Measurements from ENCODE around the gene ABRAXAS1. TPM values are rescaled to one million over a fixed set of nuclear protein-coding genes. Genes with fewer than 3 reads are reported as not detected.
"Not testable (repeated sequence)": the region's sequence is repeated elsewhere in the genome, so short reads cannot be mapped to it uniquely, and the experiment has no call there.

The ABRAXAS1 gene
- total RNA-seq, 6 donors from 2014 or later = 4.1 to 22.2 (median 9.1) TPM

DNA sequence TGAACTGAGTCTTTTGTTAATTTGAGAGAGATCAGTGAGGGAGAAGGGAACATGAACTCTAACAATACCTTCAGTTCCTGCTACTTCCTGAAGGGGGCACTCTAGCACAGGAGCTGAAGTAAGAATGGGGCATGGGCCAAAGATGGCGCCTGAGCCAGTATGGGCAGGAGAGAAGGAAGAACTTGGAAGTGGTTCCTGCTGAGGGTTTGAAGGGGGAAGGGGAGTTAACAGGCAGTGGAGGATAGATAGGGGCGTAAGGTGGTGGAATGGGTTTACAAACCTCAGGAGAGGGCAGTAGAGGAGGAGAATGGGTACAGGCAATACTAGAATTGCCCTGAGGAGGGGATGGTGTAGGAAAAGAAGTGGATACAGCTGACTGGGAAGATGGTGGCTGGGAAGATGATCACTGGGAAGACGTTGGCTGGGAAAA, 24.3 kb upstream of the ABRAXAS1 start:
- ATAC-seq (ENCODE audit: low FRiP score in 2 of 2) = peak in 1 of 2 donors; percentile 63
- H3K9me3 ChIP-seq, H3K4me3 ChIP-seq, H3K27me3 ChIP-seq, H3K36me3 ChIP-seq, H3K27ac ChIP-seq, H3K4me1 ChIP-seq: not testable (repeated sequence)
- TF ChIP-seq, protein P1, sequence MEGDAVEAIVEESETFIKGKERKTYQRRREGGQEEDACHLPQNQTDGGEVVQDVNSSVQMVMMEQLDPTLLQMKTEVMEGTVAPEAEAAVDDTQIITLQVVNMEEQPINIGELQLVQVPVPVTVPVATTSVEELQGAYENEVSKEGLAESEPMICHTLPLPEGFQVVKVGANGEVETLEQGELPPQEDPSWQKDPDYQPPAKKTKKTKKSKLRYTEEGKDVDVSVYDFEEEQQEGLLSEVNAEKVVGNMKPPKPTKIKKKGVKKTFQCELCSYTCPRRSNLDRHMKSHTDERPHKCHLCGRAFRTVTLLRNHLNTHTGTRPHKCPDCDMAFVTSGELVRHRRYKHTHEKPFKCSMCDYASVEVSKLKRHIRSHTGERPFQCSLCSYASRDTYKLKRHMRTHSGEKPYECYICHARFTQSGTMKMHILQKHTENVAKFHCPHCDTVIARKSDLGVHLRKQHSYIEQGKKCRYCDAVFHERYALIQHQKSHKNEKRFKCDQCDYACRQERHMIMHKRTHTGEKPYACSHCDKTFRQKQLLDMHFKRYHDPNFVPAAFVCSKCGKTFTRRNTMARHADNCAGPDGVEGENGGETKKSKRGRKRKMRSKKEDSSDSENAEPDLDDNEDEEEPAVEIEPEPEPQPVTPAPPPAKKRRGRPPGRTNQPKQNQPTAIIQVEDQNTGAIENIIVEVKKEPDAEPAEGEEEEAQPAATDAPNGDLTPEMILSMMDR (IDR thresholded peaks at IDR 0.05) = peak; percentile 59 to 86 (median 78)
- DNase-seq = peak in 1 of 2 donors; percentile 78
- WGBS, 2 donors = 60 to 63% methylated on average over 3 of the region's 3 CpGs

DNA sequence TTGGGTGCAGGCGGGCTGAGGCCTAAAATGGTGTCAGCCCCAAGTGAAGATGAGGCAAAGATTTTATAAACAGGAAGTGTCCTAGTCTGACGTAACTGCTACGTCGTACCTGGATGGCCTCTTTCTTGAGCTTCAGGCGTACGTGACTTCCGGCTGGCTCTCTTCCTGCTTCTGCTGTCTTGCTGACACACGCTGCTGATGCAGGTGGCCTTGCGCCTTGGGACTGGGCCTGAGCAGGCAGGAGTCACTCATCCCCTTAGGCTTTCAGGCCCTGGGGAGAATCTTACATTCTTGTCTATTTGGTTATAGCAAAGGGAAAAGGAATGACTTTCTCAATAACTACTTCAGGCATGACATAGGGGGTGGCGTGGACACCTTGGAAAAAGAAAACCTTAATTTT, 20.1 kb upstream of the ABRAXAS1 start:
- no peak overlapping the region for H3K4me3 ChIP-seq
- H3K36me3 ChIP-seq = no peaks in the 10 kb centered on the region
- H3K4me1 ChIP-seq = no peaks in the 10 kb centered on the region
- peak overlapping the region in 1 of 4 donors; percentile 49 for H3K27ac ChIP-seq
- no peak for TF ChIP-seq EP300 (IDR thresholded peaks at IDR 0.05)
- TF ChIP-seq POLR2A (IDR thresholded peaks at IDR 0.05) = no peak
- TF ChIP-seq, protein P1 (IDR thresholded peaks at IDR 0.05) = no peak
- no peak for TF ChIP-seq POLR2AphosphoS5 (IDR thresholded peaks at IDR 0.05)
- DNase-seq (peak in 1 of 2 donors; percentile 27), ATAC-seq (ENCODE audit: low FRiP score in 2 of 2) (no peak)
- no peaks in the 10 kb centered on the region for H3K27me3 ChIP-seq
- no peaks in the 10 kb centered on the region for H3K9me3 ChIP-seq
- WGBS, 2 donors = 68 to 75% methylated on average over 10 of the region's 10 CpGs

DNA sequence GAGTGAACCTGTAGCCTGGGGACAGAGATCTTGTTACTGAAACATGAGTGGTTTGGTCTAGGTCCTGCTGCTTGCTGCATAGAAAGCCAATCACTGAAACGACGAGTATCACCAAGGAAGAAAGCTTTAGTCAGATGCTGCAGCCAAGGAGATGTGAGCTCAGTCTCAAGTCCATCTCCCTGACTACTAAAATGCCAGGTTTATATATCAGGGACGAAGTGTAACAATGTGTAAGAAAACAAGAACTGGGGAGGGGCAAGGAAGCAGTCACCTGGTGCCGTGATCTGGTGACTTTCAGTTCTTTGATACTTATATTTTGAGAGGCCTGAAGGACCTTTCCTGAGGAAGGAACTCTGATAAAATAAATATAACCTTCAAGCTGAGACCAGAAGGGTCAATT, 19.6 kb upstream of the ABRAXAS1 start:
- TF ChIP-seq POLR2AphosphoS5 (IDR thresholded peaks at IDR 0.05) (no peak), EP300 (IDR thresholded peaks at IDR 0.05) (no peak), POLR2A (IDR thresholded peaks at IDR 0.05) (no peak)
- TF ChIP-seq, protein P1 (IDR thresholded peaks at IDR 0.05) = no peak
- Histone ChIP-seq H3K9me3 (no peaks in the 10 kb centered on the region), H3K27ac (peak overlapping the region in 2 of 4 donors; percentile 5 to 23), H3K4me1 (no peaks in the 10 kb centered on the region), H3K36me3 (no peaks in the 10 kb centered on the region), H3K4me3 (no peak overlapping the region), H3K27me3 (no peaks in the 10 kb centered on the region)
- WGBS, 2 donors = 34 to 64% methylated on average over 4 of the region's 4 CpGs
- peak in 1 of 2 donors; percentile 33 for DNase-seq
- no peak for ATAC-seq (ENCODE audit: low FRiP score in 2 of 2)

DNA sequence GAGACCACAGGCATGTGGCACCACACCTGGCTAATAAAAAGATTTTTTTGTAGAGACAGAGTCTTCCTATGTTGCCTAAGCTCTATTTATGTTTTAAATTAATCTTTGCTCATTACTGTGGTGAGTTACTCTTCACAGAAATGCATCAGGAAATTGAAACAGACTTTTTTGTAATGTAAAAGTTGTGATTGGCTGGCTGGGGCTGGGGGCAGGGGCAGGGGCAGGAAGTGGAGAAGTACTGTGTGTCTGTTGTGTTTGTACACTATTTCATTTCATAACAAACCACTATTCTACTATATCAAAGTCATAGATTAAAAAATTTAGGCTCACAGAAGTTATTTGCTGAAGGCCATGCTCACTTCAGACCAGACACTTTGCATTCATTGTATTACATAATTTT, 19.1 kb upstream of the ABRAXAS1 start:
- ATAC-seq (ENCODE audit: low FRiP score in 2 of 2) = no peak
- no peaks in the 10 kb centered on the region for H3K4me1 ChIP-seq
- no peak overlapping the region for H3K4me3 ChIP-seq
- H3K9me3 ChIP-seq = no peaks in the 10 kb centered on the region
- TF ChIP-seq, protein P1 (IDR thresholded peaks at IDR 0.05) = no peak
- TF ChIP-seq POLR2AphosphoS5 (IDR thresholded peaks at IDR 0.05) (no peak), POLR2A (IDR thresholded peaks at IDR 0.05) (no peak), EP300 (IDR thresholded peaks at IDR 0.05) (no peak)
- peak overlapping the region in 2 of 4 donors; percentile 5 to 23 for H3K27ac ChIP-seq
- H3K27me3 ChIP-seq = no peaks in the 10 kb centered on the region
- no peak for DNase-seq
- no peaks in the 10 kb centered on the region for H3K36me3 ChIP-seq

DNA sequence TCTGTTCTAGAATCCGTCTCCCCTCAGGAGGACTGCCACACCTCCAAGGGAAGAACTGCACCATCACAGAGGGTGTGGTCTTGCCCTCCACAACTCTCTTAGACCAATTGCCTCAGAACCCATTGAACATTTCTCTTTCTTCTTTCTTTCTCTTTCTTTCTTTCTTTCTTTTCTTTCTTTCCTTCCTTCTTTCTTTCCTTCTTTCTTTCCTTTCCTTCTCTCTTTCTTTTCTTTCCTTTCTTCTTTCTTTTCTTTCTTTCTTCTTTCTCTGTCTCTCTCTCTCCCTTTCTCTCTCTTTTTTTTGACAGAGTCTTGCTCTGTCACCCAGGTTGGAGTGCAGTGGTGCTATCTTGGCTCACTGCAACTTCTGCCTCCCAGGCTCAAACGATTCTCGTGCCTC, 16.8 kb upstream of the ABRAXAS1 start:
- 89 to 95% methylated on average over 3 of the region's 3 CpGs for WGBS, 2 donors
- H3K9me3 ChIP-seq; H3K4me3 ChIP-seq; H3K36me3 ChIP-seq; ATAC-seq (ENCODE audit: low FRiP score in 2 of 2); DNase-seq; H3K27me3 ChIP-seq; H3K27ac ChIP-seq; H3K4me1 ChIP-seq: not testable (repeated sequence)
